Measurements from ENCODE around the gene UBAP1L. TPM values are rescaled to one million over a fixed set of nuclear protein-coding genes. Genes with fewer than 3 reads are reported as not detected.

The UBAP1L gene
- total RNA-seq, 1 experiment from 2014 or later: 3.0 TPM

DNA sequence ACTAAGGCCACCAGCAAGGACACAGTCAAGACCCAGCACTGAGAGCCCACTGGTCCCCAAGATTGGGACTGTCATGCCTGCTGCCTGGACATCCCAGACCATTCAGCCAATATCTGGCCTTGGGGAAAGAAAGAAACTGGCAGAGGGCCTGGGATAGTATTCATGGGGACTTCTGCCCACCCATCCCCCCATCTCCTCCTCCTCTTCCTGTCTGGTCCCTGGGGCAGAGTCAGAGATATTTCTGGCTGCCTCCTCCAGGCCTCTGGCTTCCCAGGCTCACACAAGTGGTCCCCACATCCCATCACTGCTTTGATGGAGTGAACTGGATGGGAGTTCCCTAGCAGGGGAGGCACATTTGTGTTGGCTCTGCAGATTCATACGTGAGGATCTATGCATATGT lies 43.0 kb downstream of the UBAP1L start:
- peaks cover 16 to 20% of the 10 kb centered on the region in 2 experiments for H3K4me1 Mint-ChIP-seq
- no peak overlapping the region for H2BK15ac ChIP-seq (ENCODE audit: low read depth, low read length)

More for the DNA sequence above, 43.0 kb downstream of the UBAP1L start:
- Mint-ChIP-seq H3K36me3 (ENCODE audit: insufficient read depth in 1 of 3, low read depth in 3 of 3) (peaks cover 0 to 1% (median 0%) of the 10 kb centered on the region in 3 experiments; a peak in 3 of 7 replicates), H3K9me3 (peaks cover 3 to 10% of the 10 kb centered on the region in 2 experiments; a peak in 3 of 5 replicates), H3K27me3 (ENCODE audit: low read depth) (peaks cover 14% of the 10 kb centered on the region), H3K27ac (no peak overlapping the region), H3K4me3 (no peak overlapping the region)
- Histone ChIP-seq H3K56ac (ENCODE audit: insufficient read length, low read depth, low read length) (no peak overlapping the region), H2AFZ (ENCODE audit: low read length) (no peak overlapping the region), H4K20me1 (ENCODE audit: control insufficient read depth, insufficient read depth, insufficient read length) (no peaks in the 10 kb centered on the region), H3K79me2 (ENCODE audit: insufficient read depth, low read length) (no peaks in the 10 kb centered on the region), H3K9me3 (ENCODE audit: control insufficient read depth, low read depth, low read length) (no peaks in the 10 kb centered on the region), H2BK5ac (ENCODE audit: insufficient read length, low read length) (no peak overlapping the region), H3K23me2 (ENCODE audit: insufficient read length, low read depth, low read length, poor library complexity, severe bottlenecking) (peaks cover 3% of the 10 kb centered on the region), H3T11ph (ENCODE audit: low read length) (no peak overlapping the region), H3K4me1 (ENCODE audit: insufficient read depth, low read length) (no peaks in the 10 kb centered on the region), H3K27me3 (ENCODE audit: insufficient read depth, low read length) (no peaks in the 10 kb centered on the region), H3K18ac (ENCODE audit: insufficient read length, low read depth, low read length) (no peak overlapping the region), H4K8ac (replicated peaks; ENCODE audit: insufficient read length, low read depth, low read length) (no peak overlapping the region), H3K23ac (ENCODE audit: insufficient read length, low read depth, low read length) (no peak overlapping the region), H2AK5ac (ENCODE audit: insufficient read length, low read length) (no peak overlapping the region), H3K4me2 (ENCODE audit: insufficient read depth, insufficient read length, low read length) (no peak overlapping the region), H2BK20ac (ENCODE audit: low read depth, low read length, poor library complexity, severe bottlenecking) (no peak overlapping the region), H4K91ac (ENCODE audit: insufficient read length, low read depth, low read length) (no peak overlapping the region), H3K79me1 (ENCODE audit: insufficient read depth, low read depth, low read length, poor library complexity, severe bottlenecking) (no peaks in the 10 kb centered on the region), H2BK12ac (ENCODE audit: insufficient read length, low read depth, low read length) (no peak overlapping the region), H4K5ac (ENCODE audit: insufficient read length, low read depth, low read length) (no peak overlapping the region), H3K4ac (ENCODE audit: low read depth, low read length) (no peak overlapping the region), H2BK120ac (ENCODE audit: low read depth, low read length, poor library complexity, severe bottlenecking) (no peak overlapping the region), H3K27ac (ENCODE audit: insufficient read length, low read depth, low read length) (no peak overlapping the region), H3K14ac (ENCODE audit: insufficient read depth, low read length) (no peak overlapping the region), H3K9ac (ENCODE audit: extremely low read depth, insufficient read length, low read length) (no peak overlapping the region)
- TF ChIP-seq, protein P1, sequence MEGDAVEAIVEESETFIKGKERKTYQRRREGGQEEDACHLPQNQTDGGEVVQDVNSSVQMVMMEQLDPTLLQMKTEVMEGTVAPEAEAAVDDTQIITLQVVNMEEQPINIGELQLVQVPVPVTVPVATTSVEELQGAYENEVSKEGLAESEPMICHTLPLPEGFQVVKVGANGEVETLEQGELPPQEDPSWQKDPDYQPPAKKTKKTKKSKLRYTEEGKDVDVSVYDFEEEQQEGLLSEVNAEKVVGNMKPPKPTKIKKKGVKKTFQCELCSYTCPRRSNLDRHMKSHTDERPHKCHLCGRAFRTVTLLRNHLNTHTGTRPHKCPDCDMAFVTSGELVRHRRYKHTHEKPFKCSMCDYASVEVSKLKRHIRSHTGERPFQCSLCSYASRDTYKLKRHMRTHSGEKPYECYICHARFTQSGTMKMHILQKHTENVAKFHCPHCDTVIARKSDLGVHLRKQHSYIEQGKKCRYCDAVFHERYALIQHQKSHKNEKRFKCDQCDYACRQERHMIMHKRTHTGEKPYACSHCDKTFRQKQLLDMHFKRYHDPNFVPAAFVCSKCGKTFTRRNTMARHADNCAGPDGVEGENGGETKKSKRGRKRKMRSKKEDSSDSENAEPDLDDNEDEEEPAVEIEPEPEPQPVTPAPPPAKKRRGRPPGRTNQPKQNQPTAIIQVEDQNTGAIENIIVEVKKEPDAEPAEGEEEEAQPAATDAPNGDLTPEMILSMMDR (conservative IDR thresholded peaks at IDR 0.05): no peak
- WGBS (ENCODE audit: extremely low coverage, insufficient read length, low lambda C conversion rate): no CpG with 5 or more reads among the region's 1 CpG
- no peak for DNase-seq

Measured in H9 (cell line).